Colonic mucosa (tissue), 4 donors: ENCODE results near the gene NOP56. TPM values are rescaled to one million over a fixed set of nuclear protein-coding genes. Genes with fewer than 3 reads are reported as not detected.
A peak's percentile ranks its signal among the peaks of the same experiment; 100 is the strongest.

Source experiments
- DNase-seq: peaks from one replicate; pipeline ENCODE4 v3.0.0-alpha.2; 2020
- H3K27ac ChIP-seq: fragments of 200-600 bp; one replicate; pipeline ENCODE4 v1.8.0; 2021
- H3K27me3 ChIP-seq: fragments of 200-600 bp; one replicate; pipeline ENCODE4 v1.8.0; 2021
- H3K36me3 ChIP-seq: fragments of 200-600 bp; one replicate; pipeline ENCODE4 v1.8.0; 2021
- H3K4me1 ChIP-seq: fragments of 200-600 bp; one replicate; pipeline ENCODE4 v1.8.0; 2021; ENCODE audit warnings: mild to moderate bottlenecking
- H3K4me3 ChIP-seq: fragments of 200-600 bp; one replicate; pipeline ENCODE4 v1.8.0; 2021
- H3K9ac ChIP-seq, 2 donors: one replicate each; pipeline ENCODE4 v1.7.0; 2013; ENCODE audit warnings: control low read depth in 2 of 2, low read depth in 2 of 2, low read length in 2 of 2
- H3K9me3 ChIP-seq: fragments of 200-600 bp; one replicate; pipeline ENCODE4 v1.8.0; 2021
- intact Hi-C: fragments of 100-400 bp; cut with DNase I; formaldehyde crosslinking; loops from one replicate; pipeline ENCODE4 v1.14.1; 2022
- total RNA-seq, 2 donors: library from RNA; stranded (reverse); fragmentation: NEBNext Ultra II Directional in 1 of 2; extraction: Animal tissue kit (Norgen Biotek cat#: 25700) in 1 of 2; gene quantifications; one replicate each; pipeline ENCODE4 v1.2.1, GENCODE V29; 2021
- TF ChIP-seq, protein P1 (sequence below): fragments of 200-600 bp; IDR thresholded peaks from one replicate; pipeline ENCODE4 v1.8.0; 2022; ENCODE audit warnings: antibody characterized with exemption, mild to moderate bottlenecking
- donor health status: healthy.
- donor health status: DM: no; HTN: no; CAD: no.
- donor health status: DM: no; HTN: no; CAD: no.

Gene NOP56
- total RNA-seq, 2 donors from 2014 or later, result 66.3 to 186 TPM

- H3K9me3 ChIP-seq, result no peaks in the 10 kb centered on the region
- no peak overlapping the region for H3K27ac ChIP-seq
- TF ChIP-seq, protein P1, sequence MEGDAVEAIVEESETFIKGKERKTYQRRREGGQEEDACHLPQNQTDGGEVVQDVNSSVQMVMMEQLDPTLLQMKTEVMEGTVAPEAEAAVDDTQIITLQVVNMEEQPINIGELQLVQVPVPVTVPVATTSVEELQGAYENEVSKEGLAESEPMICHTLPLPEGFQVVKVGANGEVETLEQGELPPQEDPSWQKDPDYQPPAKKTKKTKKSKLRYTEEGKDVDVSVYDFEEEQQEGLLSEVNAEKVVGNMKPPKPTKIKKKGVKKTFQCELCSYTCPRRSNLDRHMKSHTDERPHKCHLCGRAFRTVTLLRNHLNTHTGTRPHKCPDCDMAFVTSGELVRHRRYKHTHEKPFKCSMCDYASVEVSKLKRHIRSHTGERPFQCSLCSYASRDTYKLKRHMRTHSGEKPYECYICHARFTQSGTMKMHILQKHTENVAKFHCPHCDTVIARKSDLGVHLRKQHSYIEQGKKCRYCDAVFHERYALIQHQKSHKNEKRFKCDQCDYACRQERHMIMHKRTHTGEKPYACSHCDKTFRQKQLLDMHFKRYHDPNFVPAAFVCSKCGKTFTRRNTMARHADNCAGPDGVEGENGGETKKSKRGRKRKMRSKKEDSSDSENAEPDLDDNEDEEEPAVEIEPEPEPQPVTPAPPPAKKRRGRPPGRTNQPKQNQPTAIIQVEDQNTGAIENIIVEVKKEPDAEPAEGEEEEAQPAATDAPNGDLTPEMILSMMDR, result no peak
- H3K27me3 ChIP-seq, result no peaks in the 10 kb centered on the region
- H3K36me3 ChIP-seq, result peaks cover 29% of the 10 kb centered on the region
- peaks cover 6% of the 10 kb centered on the region for H3K4me1 ChIP-seq
- H3K4me3 ChIP-seq, result no peak overlapping the region
- no peak overlapping the region for H3K9ac ChIP-seq
- intact Hi-C loops, result no loop called here
- DNase-seq, result no peak
These were observed 6.3 kb downstream of the NOP56 start for GRCh38 chr20:2658414-2659354.

DNA sequence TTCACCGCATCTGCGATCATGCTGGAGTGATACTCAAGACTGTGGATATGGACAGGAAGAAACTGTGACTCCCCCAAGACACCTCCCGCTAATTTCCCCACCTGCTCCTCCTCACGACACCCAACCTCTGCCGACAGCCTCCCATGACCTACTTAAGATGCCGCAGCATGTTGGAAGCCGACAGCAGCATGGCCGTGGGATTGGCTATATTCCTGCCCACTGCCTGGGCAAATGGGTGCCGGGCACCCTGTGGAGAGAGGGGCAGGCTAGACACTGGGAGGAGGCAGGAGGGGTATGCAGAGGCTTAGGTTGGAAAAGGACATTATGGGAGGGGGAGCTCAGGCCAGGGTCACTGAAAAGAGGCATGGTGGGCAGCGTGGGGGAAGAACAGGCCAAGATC is 7.1 kb downstream of the NOP56 start:
- no peak for DNase-seq

GRCh38 chr20:2663364-2663886 is 11.0 kb downstream of the NOP56 start:
- Histone ChIP-seq H3K27me3 (no peaks in the 10 kb centered on the region), H3K4me3 (peak overlapping the region; percentile 99), H3K36me3 (no peaks in the 10 kb centered on the region), H3K4me1 (no peaks in the 10 kb centered on the region), H3K9ac (peak overlapping the region; percentile 78 to 86), H3K27ac (peak overlapping the region; percentile 66), H3K9me3 (no peaks in the 10 kb centered on the region)
- intact Hi-C loops, result no loop called here
- no peak for DNase-seq
- TF ChIP-seq, protein P1, result no peak

More for the DNA sequence above, 7.1 kb downstream of the NOP56 start:
- no peak overlapping the region for H3K4me3 ChIP-seq
- intact Hi-C loops, result no loop called here
- no peaks in the 10 kb centered on the region for H3K4me1 ChIP-seq
- no peak overlapping the region for H3K9ac ChIP-seq
- H3K9me3 ChIP-seq, result no peaks in the 10 kb centered on the region
- H3K36me3 ChIP-seq, result peaks cover 28% of the 10 kb centered on the region
- TF ChIP-seq, protein P1, result no peak
- H3K27ac ChIP-seq, result no peak overlapping the region
- no peaks in the 10 kb centered on the region for H3K27me3 ChIP-seq

DNA sequence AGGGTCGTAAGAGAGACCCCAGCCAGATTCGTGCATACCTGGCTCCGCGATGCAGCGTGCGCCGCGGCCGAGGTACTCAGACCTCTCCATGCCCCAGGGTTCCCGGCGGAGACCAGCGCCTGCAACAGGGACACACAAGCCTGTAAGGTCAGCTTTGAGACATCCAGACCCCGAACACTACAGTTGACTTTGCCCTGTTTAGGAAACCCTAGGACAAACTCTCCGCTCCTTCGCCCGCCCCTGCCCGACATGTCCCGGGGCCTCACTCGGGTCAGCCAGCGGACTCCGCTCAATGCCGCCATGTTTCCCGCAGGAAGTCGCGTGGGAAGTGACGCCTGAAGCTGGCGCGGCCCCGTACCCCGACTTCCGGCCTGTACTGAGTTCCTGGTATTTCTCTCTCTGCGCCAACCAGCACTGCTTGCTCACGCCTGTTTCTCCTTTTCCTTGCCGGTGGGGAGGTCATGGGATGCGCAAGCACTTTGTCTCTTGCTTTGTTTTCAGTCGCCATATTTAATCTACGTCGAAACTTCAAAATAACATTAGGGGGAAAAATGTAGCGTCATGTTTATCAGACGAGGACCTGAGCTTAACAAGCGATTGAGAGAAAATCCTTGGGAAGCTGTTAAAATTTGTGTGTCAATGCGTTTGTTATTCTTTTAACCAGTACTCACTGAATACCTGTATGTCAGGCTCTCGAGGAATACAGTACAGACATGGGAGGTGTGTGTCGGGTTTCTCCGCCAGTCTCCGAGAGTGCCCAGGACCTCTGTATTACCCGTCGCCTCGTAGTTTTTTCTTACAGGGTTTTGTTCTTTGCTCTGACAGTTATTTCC is 11.7 kb downstream of the NOP56 start, which contains the start of gene IDH3B:
IDH3B (minus strand) TSS at position 330 of the 833 bp plus-strand sequence; CDS start at position 302, 28 bp downstream.
- peak; percentile 95 for DNase-seq
- intact Hi-C loops, result no loop called here
- Histone ChIP-seq H3K9ac (peak within 1 kb of the TSS; percentile 78 to 86), H3K36me3 (no peaks in the 10 kb centered on the region), H3K27ac (peak within 1 kb of the TSS; percentile 66), H3K4me1 (no peaks in the 10 kb centered on the region), H3K9me3 (no peaks in the 10 kb centered on the region), H3K27me3 (no peaks in the 10 kb centered on the region), H3K4me3 (peak within 1 kb of the TSS; percentile 99)
- TF ChIP-seq, protein P1, result no peak

DNA sequence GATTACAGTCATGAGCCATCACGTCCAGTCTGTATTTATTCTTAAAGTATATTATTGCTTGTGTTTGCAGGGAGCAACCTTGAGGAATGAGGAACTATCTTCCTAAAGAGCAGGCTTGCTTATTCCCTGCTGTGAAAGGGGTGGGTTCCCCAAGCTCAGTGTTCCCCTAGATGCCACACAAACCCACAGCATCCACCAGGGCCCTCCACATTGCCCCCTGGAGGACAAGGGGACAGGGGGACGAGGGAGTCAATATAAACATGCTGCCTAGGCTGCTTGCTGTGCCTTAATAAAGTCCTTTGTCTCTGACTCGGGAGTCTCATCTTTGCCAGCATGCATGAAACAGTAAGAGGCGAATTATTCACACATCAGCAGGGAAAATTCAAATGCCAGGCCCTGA is 19.5 kb downstream of the NOP56 start:
- Histone ChIP-seq H3K4me1 (no peaks in the 10 kb centered on the region), H3K36me3 (no peaks in the 10 kb centered on the region), H3K9ac (no peak overlapping the region), H3K27ac (no peak overlapping the region), H3K9me3 (no peaks in the 10 kb centered on the region), H3K4me3 (no peak overlapping the region), H3K27me3 (no peaks in the 10 kb centered on the region)
- no peak for DNase-seq
- TF ChIP-seq, protein P1, result no peak
- intact Hi-C loops, result no loop called here
